ENCODE results near the gene PIK3CG.
"Not testable (repeated sequence)": the region's sequence is repeated elsewhere in the genome, so short reads cannot be mapped to it uniquely, and the experiment has no call there.

PIK3CG gene

GRCh38 chr7:106887421-106887820, 22.3 kb downstream of the PIK3CG start:
- DNase-seq, result peak; percentile 31 to 80 (median 66)

GRCh38 chr7:106888204-106888603, 23.1 kb downstream of the PIK3CG start:
- DNase-seq, result no peak

- no peak for DNase-seq
These were observed 25.9 kb downstream of the PIK3CG start for GRCh38 chr7:106890952-106891351.

GRCh38 chr7:106891548-106892410, 26.7 kb downstream of the PIK3CG start:
- no peak for DNase-seq

- DNase-seq, result peak in 2 of 4 experiments; percentile 26 to 28
These were observed 28.5 kb downstream of the PIK3CG start for GRCh38 chr7:106893591-106893990.

GRCh38 chr7:106895246-106895864, 30.3 kb downstream of the PIK3CG start:
- peak; percentile 15 to 58 (median 48) for DNase-seq

GRCh38 chr7:106896231-106896630, 31.1 kb downstream of the PIK3CG start:
- DNase-seq, result no peak

- DNase-seq, result not testable (repeated sequence)
These were observed 32.5 kb downstream of the PIK3CG start for GRCh38 chr7:106897553-106897952.

- not testable (repeated sequence) for DNase-seq
These were observed 33.9 kb downstream of the PIK3CG start for GRCh38 chr7:106898967-106899366.

- peak; percentile 18 to 41 (median 32) for DNase-seq
These were observed 36.9 kb downstream of the PIK3CG start for GRCh38 chr7:106901828-106902441.

GRCh38 chr7:106905734-106906133, 40.7 kb downstream of the PIK3CG start:
- DNase-seq, result no peak

- no peak for DNase-seq
These were observed 46.9 kb downstream of the PIK3CG start for GRCh38 chr7:106911959-106912358.

- peak in 2 of 4 experiments; percentile 13 to 20 for DNase-seq
These were observed 49.0 kb downstream of the PIK3CG start for GRCh38 chr7:106914018-106914607.

- DNase-seq, result no peak
These were observed 50.3 kb downstream of the PIK3CG start for GRCh38 chr7:106915407-106915806.

GRCh38 chr7:106915873-106916272, 50.8 kb downstream of the PIK3CG start:
- DNase-seq, result no peak

GRCh38 chr7:106916679-106917078, 51.6 kb downstream of the PIK3CG start:
- DNase-seq, result no peak

GRCh38 chr7:106918991-106919390, 53.9 kb downstream of the PIK3CG start:
- no peak for DNase-seq

GRCh38 chr7:106924468-106924867, 59.4 kb downstream of the PIK3CG start:
- DNase-seq, result not testable (repeated sequence)

GRCh38 chr7:106926892-106927291, 61.8 kb downstream of the PIK3CG start:
- no peak for DNase-seq

GRCh38 chr7:106927536-106927935, 62.5 kb downstream of the PIK3CG start:
- no peak for DNase-seq

GRCh38 chr7:106929616-106930015, 64.5 kb downstream of the PIK3CG start:
- not testable (repeated sequence) for DNase-seq

GRCh38 chr7:106936236-106936635, 71.2 kb downstream of the PIK3CG start:
- DNase-seq, result no peak

GRCh38 chr7:106938122-106938521, 73.0 kb downstream of the PIK3CG start:
- DNase-seq, result not testable (repeated sequence)
